K562 (cell line): ENCODE results near the gene NR0B2. TPM values are rescaled to one million over a fixed set of nuclear protein-coding genes. Genes with fewer than 3 reads are reported as not detected.
A peak's percentile ranks its signal among the peaks of the same experiment; 100 is the strongest.

ENCODE experiments used
- ETV1 ChIP-seq: fragments of 450-650 bp; conservative IDR thresholded peaks from 2 replicates; pipeline ENCODE4 v1.6.1; 2016; ENCODE audit warnings: missing genetic modification characterization, control low read depth, low read depth, missing compliant biosample characterization
- HIVEP1 ChIP-seq: fragments of 250-450 bp; sonication (Bioruptor Pico); IDR thresholded peaks from 2 replicates; pipeline ENCODE4 v1.4.0; 2020; ENCODE audit warnings: mild to moderate bottlenecking
- KAT7 ChIP-seq: sonication (generic); formaldehyde crosslinking; IDR thresholded peaks from 2 replicates; pipeline ENCODE4 v1.8.0; 2022; ENCODE audit warnings: missing genetic modification reagents, mild to moderate bottlenecking, borderline replicate concordance
- MED1 ChIP-seq: sonication (generic); formaldehyde crosslinking; IDR thresholded peaks from 2 replicates; pipeline ENCODE4 v1.8.1; 2023; ENCODE audit warnings: missing genetic modification reagents, borderline replicate concordance
- PYGO2 ChIP-seq: fragments of 450-650 bp; IDR thresholded peaks from 2 replicates; pipeline ENCODE4 v1.6.1; 2016; ENCODE audit warnings: mild to moderate bottlenecking, missing genetic modification characterization, moderate library complexity, missing compliant biosample characterization
- RFX5 ChIP-seq: IDR thresholded peaks from 2 replicates; pipeline ENCODE4 v1.6.1; 2011; ENCODE audit warnings: low read depth, mild to moderate bottlenecking, improper control_type of control experiment, low read length
- TFAM ChIP-seq: fragments of 250-450 bp; sonication (Bioruptor Pico); conservative IDR thresholded peaks from 2 replicates; pipeline ENCODE4 v1.5.0; 2021; ENCODE audit warnings: mild to moderate bottlenecking, moderate library complexity
- polyA plus RNA-seq, 8 experiments: library from polyadenylated mRNA; depleted of rRNA in 4 of 8; stranded (reverse) in 5 of 8; unstranded in 3 of 8; fragments of >200 nt; fragmentation: Nextera tagmentation in 2 of 8; fragmentation: Illumina TruSeq in 1 of 8; extraction: Ambion mirVana in 2 of 8; extraction: Trizol in 1 of 8; gene quantifications; 2 replicates each; pipeline versions ENCODE4 v1.2.1 to v1.2.3, GENCODE V29; 2011 to 2014; ENCODE audit warnings: inconsistent platforms in 1 of 8, missing spikeins in 1 of 8
- total RNA-seq, 7 experiments: library from RNA; depleted of rRNA in 6 of 7; stranded (reverse); fragments of >200 nt in 6 of 7; fragmentation: Illumina TruSeq in 2 of 7; extraction: Trizol in 2 of 7; gene quantifications; 2 replicates each; pipeline versions ENCODE4 v1.2.1 to v1.2.3, GENCODE V29; 2011 to 2021; ENCODE audit warnings: low replicate concordance in 1 of 7
- TF ChIP-seq, protein P1 (sequence below): fragments of 450-650 bp; IDR thresholded peaks from 2 replicates; pipeline ENCODE4 v1.6.1; 2016; ENCODE audit warnings: mild to moderate bottlenecking, moderate library complexity
- TF ChIP-seq, protein P2 (sequence below), 2 experiments: fragments of 450-650 bp in 1 of 2; sonication (generic) in 1 of 2; formaldehyde crosslinking in 1 of 2; IDR thresholded peaks in 1 of 2; conservative IDR thresholded peaks in 1 of 2; 2 replicates each; pipeline versions ENCODE4 v1.6.1 to v1.8.1; 2016 to 2023; ENCODE audit warnings: mild to moderate bottlenecking in 2 of 2, moderate library complexity in 2 of 2, inconsistent platforms in 1 of 2, missing genetic modification reagents in 1 of 2
- TF ChIP-seq, protein P3 (sequence below): sonication (generic); formaldehyde crosslinking; IDR thresholded peaks from 2 replicates; pipeline ENCODE4 v1.8.0; 2023; ENCODE audit warnings: mild to moderate bottlenecking, missing genetic modification reagents

Gene NR0B2
- total and polyA plus RNA-seq, 9 of the 15 experiments (the other 6 are each of a cell fraction or from before 2014, with no cell fraction given) = not detected

DNA sequence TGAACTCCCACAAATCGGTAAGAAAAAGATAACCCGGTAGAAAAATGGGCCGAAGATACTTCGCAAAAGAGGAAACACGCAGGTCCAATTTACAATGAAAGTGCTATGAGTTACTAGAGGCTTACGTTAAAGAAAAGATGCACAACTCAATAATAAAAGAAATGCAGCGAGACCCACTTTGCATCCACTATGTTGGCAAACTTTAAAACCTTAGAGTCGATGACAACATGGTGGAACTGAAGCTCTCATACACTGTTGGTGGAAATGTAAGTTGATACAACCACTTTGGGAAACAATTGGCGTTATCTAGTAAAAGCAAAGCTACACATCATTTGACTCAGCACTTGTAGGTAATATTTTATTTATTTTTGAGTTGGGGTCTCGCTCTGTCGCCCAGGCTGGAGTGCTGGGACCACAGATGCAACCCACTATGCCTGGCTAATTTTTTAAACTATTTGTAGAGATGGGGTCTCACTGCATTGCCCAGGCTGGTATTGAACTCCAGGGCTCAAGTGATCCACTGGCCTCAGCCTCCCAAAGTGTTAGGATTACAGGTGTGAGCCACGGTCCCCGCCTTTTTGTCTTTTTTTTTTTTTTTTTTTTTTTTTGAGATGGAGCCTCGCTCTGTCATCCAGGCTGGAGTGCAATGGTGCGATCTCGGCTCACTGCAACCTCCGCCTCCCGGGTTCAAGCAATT, 12.8 kb downstream of the NR0B2 start (continued):
- TF ChIP-seq, protein P1, sequence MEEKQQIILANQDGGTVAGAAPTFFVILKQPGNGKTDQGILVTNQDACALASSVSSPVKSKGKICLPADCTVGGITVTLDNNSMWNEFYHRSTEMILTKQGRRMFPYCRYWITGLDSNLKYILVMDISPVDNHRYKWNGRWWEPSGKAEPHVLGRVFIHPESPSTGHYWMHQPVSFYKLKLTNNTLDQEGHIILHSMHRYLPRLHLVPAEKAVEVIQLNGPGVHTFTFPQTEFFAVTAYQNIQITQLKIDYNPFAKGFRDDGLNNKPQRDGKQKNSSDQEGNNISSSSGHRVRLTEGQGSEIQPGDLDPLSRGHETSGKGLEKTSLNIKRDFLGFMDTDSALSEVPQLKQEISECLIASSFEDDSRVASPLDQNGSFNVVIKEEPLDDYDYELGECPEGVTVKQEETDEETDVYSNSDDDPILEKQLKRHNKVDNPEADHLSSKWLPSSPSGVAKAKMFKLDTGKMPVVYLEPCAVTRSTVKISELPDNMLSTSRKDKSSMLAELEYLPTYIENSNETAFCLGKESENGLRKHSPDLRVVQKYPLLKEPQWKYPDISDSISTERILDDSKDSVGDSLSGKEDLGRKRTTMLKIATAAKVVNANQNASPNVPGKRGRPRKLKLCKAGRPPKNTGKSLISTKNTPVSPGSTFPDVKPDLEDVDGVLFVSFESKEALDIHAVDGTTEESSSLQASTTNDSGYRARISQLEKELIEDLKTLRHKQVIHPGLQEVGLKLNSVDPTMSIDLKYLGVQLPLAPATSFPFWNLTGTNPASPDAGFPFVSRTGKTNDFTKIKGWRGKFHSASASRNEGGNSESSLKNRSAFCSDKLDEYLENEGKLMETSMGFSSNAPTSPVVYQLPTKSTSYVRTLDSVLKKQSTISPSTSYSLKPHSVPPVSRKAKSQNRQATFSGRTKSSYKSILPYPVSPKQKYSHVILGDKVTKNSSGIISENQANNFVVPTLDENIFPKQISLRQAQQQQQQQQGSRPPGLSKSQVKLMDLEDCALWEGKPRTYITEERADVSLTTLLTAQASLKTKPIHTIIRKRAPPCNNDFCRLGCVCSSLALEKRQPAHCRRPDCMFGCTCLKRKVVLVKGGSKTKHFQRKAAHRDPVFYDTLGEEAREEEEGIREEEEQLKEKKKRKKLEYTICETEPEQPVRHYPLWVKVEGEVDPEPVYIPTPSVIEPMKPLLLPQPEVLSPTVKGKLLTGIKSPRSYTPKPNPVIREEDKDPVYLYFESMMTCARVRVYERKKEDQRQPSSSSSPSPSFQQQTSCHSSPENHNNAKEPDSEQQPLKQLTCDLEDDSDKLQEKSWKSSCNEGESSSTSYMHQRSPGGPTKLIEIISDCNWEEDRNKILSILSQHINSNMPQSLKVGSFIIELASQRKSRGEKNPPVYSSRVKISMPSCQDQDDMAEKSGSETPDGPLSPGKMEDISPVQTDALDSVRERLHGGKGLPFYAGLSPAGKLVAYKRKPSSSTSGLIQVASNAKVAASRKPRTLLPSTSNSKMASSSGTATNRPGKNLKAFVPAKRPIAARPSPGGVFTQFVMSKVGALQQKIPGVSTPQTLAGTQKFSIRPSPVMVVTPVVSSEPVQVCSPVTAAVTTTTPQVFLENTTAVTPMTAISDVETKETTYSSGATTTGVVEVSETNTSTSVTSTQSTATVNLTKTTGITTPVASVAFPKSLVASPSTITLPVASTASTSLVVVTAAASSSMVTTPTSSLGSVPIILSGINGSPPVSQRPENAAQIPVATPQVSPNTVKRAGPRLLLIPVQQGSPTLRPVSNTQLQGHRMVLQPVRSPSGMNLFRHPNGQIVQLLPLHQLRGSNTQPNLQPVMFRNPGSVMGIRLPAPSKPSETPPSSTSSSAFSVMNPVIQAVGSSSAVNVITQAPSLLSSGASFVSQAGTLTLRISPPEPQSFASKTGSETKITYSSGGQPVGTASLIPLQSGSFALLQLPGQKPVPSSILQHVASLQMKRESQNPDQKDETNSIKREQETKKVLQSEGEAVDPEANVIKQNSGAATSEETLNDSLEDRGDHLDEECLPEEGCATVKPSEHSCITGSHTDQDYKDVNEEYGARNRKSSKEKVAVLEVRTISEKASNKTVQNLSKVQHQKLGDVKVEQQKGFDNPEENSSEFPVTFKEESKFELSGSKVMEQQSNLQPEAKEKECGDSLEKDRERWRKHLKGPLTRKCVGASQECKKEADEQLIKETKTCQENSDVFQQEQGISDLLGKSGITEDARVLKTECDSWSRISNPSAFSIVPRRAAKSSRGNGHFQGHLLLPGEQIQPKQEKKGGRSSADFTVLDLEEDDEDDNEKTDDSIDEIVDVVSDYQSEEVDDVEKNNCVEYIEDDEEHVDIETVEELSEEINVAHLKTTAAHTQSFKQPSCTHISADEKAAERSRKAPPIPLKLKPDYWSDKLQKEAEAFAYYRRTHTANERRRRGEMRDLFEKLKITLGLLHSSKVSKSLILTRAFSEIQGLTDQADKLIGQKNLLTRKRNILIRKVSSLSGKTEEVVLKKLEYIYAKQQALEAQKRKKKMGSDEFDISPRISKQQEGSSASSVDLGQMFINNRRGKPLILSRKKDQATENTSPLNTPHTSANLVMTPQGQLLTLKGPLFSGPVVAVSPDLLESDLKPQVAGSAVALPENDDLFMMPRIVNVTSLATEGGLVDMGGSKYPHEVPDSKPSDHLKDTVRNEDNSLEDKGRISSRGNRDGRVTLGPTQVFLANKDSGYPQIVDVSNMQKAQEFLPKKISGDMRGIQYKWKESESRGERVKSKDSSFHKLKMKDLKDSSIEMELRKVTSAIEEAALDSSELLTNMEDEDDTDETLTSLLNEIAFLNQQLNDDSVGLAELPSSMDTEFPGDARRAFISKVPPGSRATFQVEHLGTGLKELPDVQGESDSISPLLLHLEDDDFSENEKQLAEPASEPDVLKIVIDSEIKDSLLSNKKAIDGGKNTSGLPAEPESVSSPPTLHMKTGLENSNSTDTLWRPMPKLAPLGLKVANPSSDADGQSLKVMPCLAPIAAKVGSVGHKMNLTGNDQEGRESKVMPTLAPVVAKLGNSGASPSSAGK = no peak; the same call in 1 of the 2 replicates
- TF ChIP-seq TFAM (CRISPR knock-in tag) (no peak), PYGO2 (tag) (peak; percentile 36; the same call in 1 of the 2 replicates), HIVEP1 (CRISPR knock-in tag) (no peak), RFX5 (no peak), MED1 (no peak), ETV1 (tag) (no peak), KAT7 (CRISPR knock-in tag) (0 out of 2 replicates have a peak, but pooled peaks have one; percentile 55)
- TF ChIP-seq, protein P2, sequence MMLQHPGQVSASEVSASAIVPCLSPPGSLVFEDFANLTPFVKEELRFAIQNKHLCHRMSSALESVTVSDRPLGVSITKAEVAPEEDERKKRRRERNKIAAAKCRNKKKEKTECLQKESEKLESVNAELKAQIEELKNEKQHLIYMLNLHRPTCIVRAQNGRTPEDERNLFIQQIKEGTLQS (IDR thresholded peaks at IDR 0.05) = no peak
- TF ChIP-seq, protein P2 (CRISPR knock-in tag; conservative IDR thresholded peaks at IDR 0.05) = no peak
- TF ChIP-seq, protein P3, sequence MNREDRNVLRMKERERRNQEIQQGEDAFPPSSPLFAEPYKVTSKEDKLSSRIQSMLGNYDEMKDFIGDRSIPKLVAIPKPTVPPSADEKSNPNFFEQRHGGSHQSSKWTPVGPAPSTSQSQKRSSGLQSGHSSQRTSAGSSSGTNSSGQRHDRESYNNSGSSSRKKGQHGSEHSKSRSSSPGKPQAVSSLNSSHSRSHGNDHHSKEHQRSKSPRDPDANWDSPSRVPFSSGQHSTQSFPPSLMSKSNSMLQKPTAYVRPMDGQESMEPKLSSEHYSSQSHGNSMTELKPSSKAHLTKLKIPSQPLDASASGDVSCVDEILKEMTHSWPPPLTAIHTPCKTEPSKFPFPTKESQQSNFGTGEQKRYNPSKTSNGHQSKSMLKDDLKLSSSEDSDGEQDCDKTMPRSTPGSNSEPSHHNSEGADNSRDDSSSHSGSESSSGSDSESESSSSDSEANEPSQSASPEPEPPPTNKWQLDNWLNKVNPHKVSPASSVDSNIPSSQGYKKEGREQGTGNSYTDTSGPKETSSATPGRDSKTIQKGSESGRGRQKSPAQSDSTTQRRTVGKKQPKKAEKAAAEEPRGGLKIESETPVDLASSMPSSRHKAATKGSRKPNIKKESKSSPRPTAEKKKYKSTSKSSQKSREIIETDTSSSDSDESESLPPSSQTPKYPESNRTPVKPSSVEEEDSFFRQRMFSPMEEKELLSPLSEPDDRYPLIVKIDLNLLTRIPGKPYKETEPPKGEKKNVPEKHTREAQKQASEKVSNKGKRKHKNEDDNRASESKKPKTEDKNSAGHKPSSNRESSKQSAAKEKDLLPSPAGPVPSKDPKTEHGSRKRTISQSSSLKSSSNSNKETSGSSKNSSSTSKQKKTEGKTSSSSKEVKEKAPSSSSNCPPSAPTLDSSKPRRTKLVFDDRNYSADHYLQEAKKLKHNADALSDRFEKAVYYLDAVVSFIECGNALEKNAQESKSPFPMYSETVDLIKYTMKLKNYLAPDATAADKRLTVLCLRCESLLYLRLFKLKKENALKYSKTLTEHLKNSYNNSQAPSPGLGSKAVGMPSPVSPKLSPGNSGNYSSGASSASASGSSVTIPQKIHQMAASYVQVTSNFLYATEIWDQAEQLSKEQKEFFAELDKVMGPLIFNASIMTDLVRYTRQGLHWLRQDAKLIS (CRISPR knock-in tag) = 0 out of 2 replicates have a peak, but pooled peaks have one; percentile 38
